T-helper 17 cell (primary cell): ENCODE measurements around the gene RALGAPB. TPM values are rescaled to one million over a fixed set of nuclear protein-coding genes. Genes with fewer than 3 reads are reported as not detected.
"Not testable (repeated sequence)": the region's sequence is repeated elsewhere in the genome, so short reads cannot be mapped to it uniquely, and the experiment has no call there.

ENCODE experiments used
- ATAC-seq: fragments of 150-1000 bp; cut with Tn5 transposase; 2 replicates; pipeline ENCODE4 v1.10.0; 2021; ENCODE audit warnings: mild to moderate bottlenecking, moderate library complexity
- DNase-seq, 3 donors: peaks; one replicate each; pipeline versions ENCODE4 v3.0.0 to v3.0.0-alpha.2; 2020 to 2021
- H3K9me3 ChIP-seq: one replicate; pipeline ENCODE4 v1.7.0; 2013; ENCODE audit warnings: low read length, mild to moderate bottlenecking; ENCODE audit not compliant: control insufficient read depth, poor library complexity, severe bottlenecking
- H3K27ac Mint-ChIP-seq: one replicate; pipeline ENCODE4 v1.8.0; 2022; ENCODE audit warnings: mild to moderate bottlenecking, moderate library complexity, mixed read lengths
- H3K27me3 Mint-ChIP-seq: one replicate; pipeline ENCODE4 v1.8.0; 2022; ENCODE audit warnings: mixed read lengths
- H3K36me3 Mint-ChIP-seq: one replicate; pipeline ENCODE4 v1.8.0; 2022; ENCODE audit warnings: low read depth, mixed read lengths
- H3K4me1 Mint-ChIP-seq: one replicate; pipeline ENCODE4 v1.8.0; 2022; ENCODE audit warnings: mild to moderate bottlenecking, mixed read lengths
- H3K4me3 Mint-ChIP-seq: one replicate; pipeline ENCODE4 v1.8.0; 2022; ENCODE audit warnings: mild to moderate bottlenecking, moderate library complexity, mixed read lengths
- total RNA-seq, 4 donors: library from RNA in 2 of 4; stranded (reverse) in 2 of 4; gene quantifications; one replicate each; pipeline ENCODE4 v1.2.3 and lab custom pipeline; 2022 to 2026

Gene RALGAPB
- total RNA-seq = 10 to 100 TPM; 42.1 to 45.2 TPM
- total RNA-seq (lab: John Stamatoyannopoulos, UW) = 111 to 140 reads per million in 2 donors

DNA sequence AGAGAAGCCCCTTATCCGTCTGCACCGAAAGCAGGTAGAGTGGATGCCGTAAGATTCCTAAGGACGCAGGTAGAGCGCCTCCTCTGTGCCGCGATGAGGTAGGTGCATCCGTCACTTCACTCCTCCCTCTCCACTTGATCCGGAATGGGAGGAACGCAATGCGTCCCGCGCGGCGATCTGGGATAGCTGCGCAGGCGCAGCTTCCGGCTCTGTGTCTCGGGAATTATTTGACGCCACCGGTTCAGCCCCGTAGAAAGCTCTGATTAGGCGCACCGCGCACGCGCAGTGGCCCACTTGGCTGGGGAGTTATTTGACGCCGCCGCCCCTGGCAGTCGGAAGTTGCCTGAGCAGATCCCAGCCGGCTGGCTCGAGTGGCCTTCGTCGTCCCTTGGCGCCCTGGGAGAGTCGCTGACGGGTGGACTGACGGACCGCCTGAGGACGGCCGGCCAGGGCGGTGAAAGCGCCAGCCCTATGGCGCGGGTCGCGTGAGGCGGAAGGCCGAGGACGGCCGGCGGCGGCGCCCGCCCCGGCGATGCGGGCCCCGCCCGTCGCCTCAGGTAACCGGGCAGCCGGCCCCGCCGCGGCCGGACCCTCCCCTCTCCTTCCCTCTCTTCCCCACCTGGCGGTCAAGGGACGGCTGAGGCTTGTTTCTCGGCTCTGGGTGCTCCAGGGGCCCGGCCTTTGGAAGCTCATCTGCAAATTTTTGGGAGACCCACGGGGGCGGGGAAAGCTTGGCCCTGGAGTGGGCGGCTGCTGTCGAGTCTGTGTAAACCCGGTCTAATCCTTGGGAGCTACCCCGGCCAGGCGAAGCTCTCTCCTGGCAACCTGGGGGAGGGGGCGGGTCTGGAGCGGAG lies at the start of gene RALGAPB:
Gene RALGAPB, plus strand, starts transcription at position 331 of the 854 bp plus-strand sequence. CDS start 15,590 bp downstream, outside the sequence.
- Mint-ChIP-seq H3K4me1 (peaks cover 40% of the 10 kb centered on the region), H3K36me3 (no peaks in the 10 kb centered on the region)

DNA sequence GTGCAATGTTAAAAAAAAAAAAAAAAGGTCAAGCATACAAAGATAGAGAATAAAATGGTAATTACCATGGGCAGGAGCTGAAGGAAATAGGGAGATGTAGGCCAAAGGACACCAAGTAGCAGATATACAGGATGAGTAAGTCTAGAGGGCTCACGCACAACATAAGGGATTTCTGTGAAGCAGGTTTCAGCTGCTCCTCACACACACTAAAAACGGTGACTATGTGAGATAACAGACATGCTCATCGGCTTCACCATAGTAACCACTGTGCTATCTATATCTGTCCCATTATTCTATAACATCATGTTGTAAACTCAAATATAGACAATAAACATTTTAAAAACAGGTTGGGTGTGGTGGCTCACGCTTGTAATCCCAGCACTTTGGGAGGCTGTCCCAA lies 49.1 kb upstream of the RALGAPB start:
- ATAC-seq (no peak), DNase-seq (no peak)
- peaks cover 14% of the 10 kb centered on the region for H3K4me1 Mint-ChIP-seq
- H3K4me3 Mint-ChIP-seq = no peak overlapping the region
- H3K9me3 ChIP-seq = no peaks in the 10 kb centered on the region
- H3K36me3 Mint-ChIP-seq = peaks cover 8% of the 10 kb centered on the region
- no peaks in the 10 kb centered on the region for H3K27me3 Mint-ChIP-seq
- no peak overlapping the region for H3K27ac Mint-ChIP-seq

More for the DNA sequence above, at the start of gene RALGAPB:
- peak within 1 kb of the TSS; percentile 95 for H3K27ac Mint-ChIP-seq
- ATAC-seq = peak; percentile 96
- H3K9me3 ChIP-seq = no peaks in the 10 kb centered on the region
- H3K27me3 Mint-ChIP-seq = no peaks in the 10 kb centered on the region
- DNase-seq = peak; percentile 98
- H3K4me3 Mint-ChIP-seq = peak within 1 kb of the TSS; percentile 92

DNA sequence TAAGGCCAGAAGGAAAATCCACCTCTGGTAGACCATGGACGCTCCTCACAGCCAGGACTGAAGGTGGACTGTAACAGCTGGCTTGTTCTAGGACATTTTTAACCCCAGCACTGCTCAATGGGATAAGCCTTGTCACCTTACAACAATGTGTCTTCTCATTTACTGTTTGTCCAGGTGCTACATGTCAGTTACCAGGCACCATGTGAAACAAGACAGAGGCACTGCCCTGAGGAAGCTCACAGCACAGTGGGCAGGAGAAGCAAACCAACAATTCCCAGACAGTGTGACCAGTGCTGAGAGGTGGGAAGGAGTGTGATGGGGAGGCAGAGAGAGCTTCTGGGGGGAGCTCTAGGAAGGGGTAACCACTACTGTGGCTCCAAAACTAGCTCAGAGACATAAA lies 48.2 kb upstream of the RALGAPB start:
- ATAC-seq (no peak), DNase-seq (no peak)
- H3K9me3 ChIP-seq = no peaks in the 10 kb centered on the region
- Mint-ChIP-seq H3K27me3 (no peaks in the 10 kb centered on the region), H3K36me3 (peaks cover 8% of the 10 kb centered on the region), H3K4me3 (no peak overlapping the region), H3K4me1 (peaks cover 18% of the 10 kb centered on the region), H3K27ac (peak overlapping the region; percentile 27)

DNA sequence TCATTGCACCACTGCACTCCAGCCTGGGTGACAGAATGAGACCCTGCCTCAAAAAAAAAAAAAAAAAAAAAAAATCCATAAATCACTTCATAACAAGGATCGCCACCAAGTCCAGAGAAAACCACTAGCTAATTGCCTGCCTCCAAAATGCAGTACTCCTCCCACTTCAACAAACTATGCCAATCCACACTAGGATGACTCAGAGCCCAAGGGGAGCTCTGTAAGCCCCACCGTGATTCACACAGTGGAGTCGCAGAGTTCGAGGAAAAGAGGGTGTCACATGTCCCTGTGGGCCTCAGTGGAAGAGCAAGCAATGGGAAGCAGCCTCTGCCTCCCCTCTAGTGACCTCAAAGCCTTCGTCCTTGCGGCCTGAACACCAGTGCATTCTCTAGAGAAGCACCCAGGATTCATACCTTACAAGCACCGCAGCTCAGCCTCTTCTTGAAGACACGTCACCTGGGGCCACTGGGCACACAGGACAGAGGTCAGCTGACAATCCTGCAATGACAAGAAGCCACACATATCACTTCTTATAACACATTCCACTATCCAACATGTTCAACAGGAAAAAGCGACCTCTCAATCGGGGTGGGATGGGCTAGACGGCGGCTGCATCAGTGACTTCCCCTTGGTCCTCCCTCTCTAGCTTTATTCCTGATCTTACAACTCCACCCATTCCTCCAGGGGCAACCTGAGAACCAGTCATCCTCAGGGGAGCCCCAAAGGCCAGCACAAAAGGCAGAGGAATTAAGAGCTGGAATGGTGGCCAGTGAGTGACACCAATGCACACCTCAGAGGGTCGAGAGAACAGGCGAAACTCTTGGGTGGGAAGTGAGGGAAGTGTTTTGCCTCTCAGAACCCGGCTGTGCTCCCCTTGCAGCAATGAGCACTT lies 46.4 kb upstream of the RALGAPB start:
- Mint-ChIP-seq H3K4me1 (peaks cover 28% of the 10 kb centered on the region), H3K36me3 (peaks cover 6% of the 10 kb centered on the region), H3K27ac (peak overlapping the region; percentile 16), H3K4me3 (no peak overlapping the region), H3K27me3 (no peaks in the 10 kb centered on the region)
- no peak for DNase-seq
- ATAC-seq = no peak
- H3K9me3 ChIP-seq = no peaks in the 10 kb centered on the region

DNA sequence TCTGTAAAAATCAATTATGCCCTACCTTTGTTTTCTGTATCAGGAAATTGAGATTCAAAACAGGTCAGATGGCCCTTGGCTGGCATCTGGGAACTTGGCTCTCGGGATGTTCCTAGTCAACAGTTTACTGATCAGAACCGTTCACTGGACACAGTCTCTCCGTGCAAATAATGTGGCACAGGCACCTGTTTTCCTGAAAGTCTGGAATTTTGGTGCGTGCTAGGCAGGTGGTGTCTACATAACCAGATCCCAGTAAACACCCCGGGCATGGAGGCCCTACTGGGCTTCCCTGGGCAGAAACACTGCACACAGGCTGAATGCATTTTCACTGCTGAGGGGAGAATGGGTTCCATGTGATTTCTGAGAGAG lies 45.0 kb upstream of the RALGAPB start:
- DNase-seq (no peak), ATAC-seq (no peak)
- H3K4me3 Mint-ChIP-seq = no peak overlapping the region
- H3K4me1 Mint-ChIP-seq = peaks cover 38% of the 10 kb centered on the region
- peak overlapping the region; percentile 16 for H3K27ac Mint-ChIP-seq
- H3K9me3 ChIP-seq = no peaks in the 10 kb centered on the region
- no peaks in the 10 kb centered on the region for H3K27me3 Mint-ChIP-seq
- peaks cover 4% of the 10 kb centered on the region for H3K36me3 Mint-ChIP-seq

DNA sequence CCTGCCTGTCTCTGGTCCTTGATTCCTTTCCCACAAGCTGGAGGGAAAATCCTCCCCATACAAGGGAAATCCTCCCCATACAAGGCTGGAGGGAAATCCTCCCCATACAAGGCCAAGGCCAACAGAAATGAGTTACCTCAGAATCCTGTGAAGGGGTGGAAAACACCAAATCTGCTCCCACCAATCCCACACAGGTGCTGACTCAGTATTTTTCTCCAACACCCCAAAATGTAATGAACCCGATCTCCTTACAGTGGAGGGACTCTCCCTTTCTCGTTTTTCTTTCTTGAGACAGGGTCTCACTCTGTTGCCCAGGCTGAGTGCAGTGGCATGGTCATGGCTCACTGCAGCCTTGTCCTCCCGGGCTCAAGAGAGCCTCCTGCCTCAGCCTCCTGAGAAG lies 43.8 kb upstream of the RALGAPB start:
- H3K27me3 Mint-ChIP-seq = no peaks in the 10 kb centered on the region

DNA sequence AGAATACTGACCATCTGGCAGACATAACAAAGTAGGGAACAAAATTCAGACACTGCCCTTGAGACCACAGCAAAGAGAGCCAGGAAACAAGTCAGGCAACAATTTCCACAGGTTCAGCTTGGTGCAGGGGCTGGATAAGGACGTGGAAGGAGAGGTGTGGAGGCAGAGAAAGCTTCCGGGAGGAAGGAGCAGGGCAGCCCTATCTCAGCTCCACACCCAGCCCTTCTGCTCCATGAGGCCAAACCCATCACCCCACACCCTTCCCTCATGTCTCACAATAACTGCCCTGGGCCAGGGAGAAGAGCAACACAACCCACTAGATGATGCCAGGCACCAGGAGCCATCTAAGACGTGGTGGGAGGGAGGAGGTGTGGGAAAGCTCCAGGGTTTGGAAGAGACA lies 43.3 kb upstream of the RALGAPB start:
- peak overlapping the region; percentile 65 for H3K27ac Mint-ChIP-seq
- H3K36me3 Mint-ChIP-seq = peaks cover 2% of the 10 kb centered on the region
- H3K27me3 Mint-ChIP-seq = no peaks in the 10 kb centered on the region
- H3K4me3 Mint-ChIP-seq = no peak overlapping the region
- peaks cover 38% of the 10 kb centered on the region for H3K4me1 Mint-ChIP-seq
- ATAC-seq (no peak), DNase-seq (no peak)
- no peaks in the 10 kb centered on the region for H3K9me3 ChIP-seq

More for the DNA sequence above, 43.8 kb upstream of the RALGAPB start:
- DNase-seq = no peak
- ATAC-seq = no peak
- Mint-ChIP-seq H3K36me3 (peaks cover 2% of the 10 kb centered on the region), H3K4me1 (peaks cover 38% of the 10 kb centered on the region), H3K27ac (peak overlapping the region; percentile 65), H3K4me3 (no peak overlapping the region)
- H3K9me3 ChIP-seq = no peaks in the 10 kb centered on the region

DNA sequence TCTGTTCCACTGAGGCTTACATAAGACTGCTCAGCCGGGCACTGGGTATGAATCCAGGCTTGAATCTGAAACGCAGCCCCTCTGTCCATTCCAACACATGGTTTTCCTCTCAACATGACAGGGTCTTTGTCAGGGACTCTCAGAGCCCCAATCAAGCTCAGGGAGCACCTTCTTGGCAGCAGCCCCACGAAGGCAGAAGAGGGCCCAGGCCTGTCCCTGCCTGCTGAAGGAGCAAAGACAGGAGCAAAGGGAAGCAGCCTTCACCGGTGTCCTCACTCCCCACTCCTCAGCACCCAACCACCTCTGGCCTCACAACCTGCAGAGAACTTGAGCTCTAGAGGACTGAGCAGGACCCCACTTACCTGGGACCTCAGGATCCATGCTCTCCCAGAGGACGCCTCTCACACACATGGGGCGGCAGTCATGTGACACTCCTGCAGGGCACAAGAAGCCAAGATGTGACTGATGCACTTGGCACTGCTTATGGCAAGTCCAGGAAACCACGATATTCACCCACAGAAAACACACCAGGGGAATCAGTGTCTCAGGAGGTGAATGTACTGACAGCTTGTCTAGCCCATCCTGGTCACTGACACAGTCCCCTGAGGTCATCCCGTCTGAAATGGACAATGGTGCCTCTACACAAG lies 41.8 kb upstream of the RALGAPB start:
- no peaks in the 10 kb centered on the region for H3K9me3 ChIP-seq
- H3K4me1 Mint-ChIP-seq = peaks cover 41% of the 10 kb centered on the region
- DNase-seq (no peak), ATAC-seq (no peak)
- peaks cover 2% of the 10 kb centered on the region for H3K36me3 Mint-ChIP-seq
- no peak overlapping the region for H3K4me3 Mint-ChIP-seq
- H3K27me3 Mint-ChIP-seq = no peaks in the 10 kb centered on the region
- peak overlapping the region; percentile 77 for H3K27ac Mint-ChIP-seq

DNA sequence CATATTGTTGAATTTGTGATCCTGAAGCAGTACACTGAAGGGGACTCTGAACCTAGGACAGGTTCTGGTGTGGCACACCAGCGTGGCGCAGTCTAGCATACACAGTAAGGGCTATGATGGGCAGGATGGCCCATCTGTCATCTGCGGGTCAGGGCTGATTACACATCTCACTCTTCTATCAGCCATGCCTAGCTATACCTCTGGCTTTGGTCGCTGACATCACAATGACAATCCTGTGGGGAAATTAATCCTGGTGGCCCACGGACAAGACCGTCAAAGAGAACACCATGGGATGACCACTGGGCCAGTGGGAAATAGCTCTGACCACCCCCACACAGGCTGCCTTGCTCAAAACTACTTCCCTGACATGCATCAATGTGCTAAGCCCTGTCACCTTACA lies 40.4 kb upstream of the RALGAPB start:
- no peak for DNase-seq
- Mint-ChIP-seq H3K36me3 (peaks cover 5% of the 10 kb centered on the region), H3K4me1 (peaks cover 35% of the 10 kb centered on the region), H3K4me3 (peak overlapping the region; percentile 15), H3K27me3 (no peaks in the 10 kb centered on the region), H3K27ac (peak overlapping the region; percentile 77)
- no peak for ATAC-seq
- H3K9me3 ChIP-seq = no peaks in the 10 kb centered on the region

DNA sequence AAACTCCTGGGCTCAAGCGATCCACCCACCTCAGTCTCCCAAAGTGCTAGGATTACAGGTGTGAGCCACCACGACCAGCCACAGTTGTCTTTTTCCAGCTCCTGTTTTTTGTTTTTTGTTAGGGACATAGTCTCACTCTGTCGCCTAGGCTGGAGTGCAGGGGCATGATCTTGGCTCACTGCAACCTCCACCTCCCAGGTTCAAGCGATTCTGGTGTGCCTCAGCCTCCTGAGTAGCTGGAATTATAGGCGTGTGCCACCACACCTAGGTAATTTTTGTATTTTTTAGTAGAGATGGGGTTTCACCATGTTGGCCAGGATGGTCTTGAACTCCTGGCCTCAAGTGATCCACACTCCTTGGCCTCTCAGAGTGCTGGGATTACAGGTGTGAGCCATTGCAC lies 39.8 kb upstream of the RALGAPB start:
- not testable (repeated sequence) for H3K36me3 Mint-ChIP-seq, ATAC-seq, H3K9me3 ChIP-seq, H3K27me3 Mint-ChIP-seq, DNase-seq
- peaks cover 35% of the 10 kb centered on the region for H3K4me1 Mint-ChIP-seq
- H3K27ac Mint-ChIP-seq = peak overlapping the region; percentile 77
- H3K4me3 Mint-ChIP-seq = peak overlapping the region; percentile 15

DNA sequence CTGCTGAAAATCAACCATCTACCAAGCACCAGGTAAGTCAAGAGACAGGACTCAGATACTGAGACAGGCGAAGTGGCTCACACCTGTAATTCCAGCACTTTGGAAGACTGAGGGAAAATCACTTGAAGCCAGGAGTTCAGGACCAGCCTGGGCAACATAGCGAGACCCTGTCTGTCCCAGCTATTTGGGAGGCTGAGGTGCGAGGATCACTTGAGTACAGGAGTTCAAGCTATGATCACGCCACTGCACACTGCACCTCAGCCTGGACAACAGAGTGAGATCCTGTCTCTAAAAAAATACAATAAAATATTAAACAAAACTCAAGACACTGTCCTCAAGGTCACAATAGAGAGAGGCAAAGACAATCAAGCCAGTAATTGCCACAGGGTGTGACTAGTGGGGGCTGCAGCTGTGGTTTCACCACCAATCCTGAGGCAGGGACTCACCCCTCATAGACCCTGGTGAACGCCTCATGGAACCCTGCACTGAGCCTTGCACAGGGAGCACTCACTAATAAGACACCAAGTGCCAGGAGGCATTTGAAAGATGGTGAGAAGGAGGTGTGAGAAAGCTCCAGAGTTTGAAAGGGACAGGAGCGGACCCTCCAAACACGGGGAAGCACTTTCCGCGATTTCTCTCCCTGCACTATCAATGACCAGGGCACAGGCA lies 39.2 kb upstream of the RALGAPB start:
- DNase-seq = no peak
- H3K4me1 Mint-ChIP-seq = peaks cover 35% of the 10 kb centered on the region
- H3K4me3 Mint-ChIP-seq = peak overlapping the region; percentile 91
- peaks cover 6% of the 10 kb centered on the region for H3K27me3 Mint-ChIP-seq
- peak overlapping the region; percentile 94 for H3K27ac Mint-ChIP-seq
- no peak for ATAC-seq
- H3K36me3 Mint-ChIP-seq = peaks cover 5% of the 10 kb centered on the region
- H3K9me3 ChIP-seq = no peaks in the 10 kb centered on the region

DNA sequence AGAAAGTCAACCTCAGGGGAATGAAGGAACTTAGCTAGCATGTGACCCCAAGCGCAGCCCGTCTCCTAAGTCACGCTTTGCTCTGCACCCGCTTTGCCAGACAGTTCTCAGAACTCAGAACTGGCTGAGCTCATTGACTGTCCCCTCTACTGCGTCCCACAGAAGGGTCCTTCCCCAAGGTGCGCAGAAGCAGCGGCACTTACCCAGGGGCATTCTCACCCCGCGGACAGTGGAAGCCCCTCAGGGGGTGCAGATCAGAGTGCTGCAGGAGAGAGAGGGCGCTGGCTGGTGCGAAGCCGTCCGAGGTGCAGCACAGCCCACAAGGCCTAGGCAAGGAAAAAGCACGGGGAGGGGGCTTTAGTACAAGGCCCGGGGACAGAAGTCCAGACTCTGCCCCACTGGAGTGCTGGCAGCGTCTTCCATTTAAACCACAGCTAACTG lies 38.3 kb upstream of the RALGAPB start:
- DNase-seq = peak in 1 of 3 donors; percentile 8
- ATAC-seq = peak; percentile 35
- Mint-ChIP-seq H3K4me1 (peaks cover 31% of the 10 kb centered on the region), H3K27me3 (peaks cover 15% of the 10 kb centered on the region), H3K27ac (peak overlapping the region; percentile 94), H3K4me3 (peak overlapping the region; percentile 91), H3K36me3 (peaks cover 5% of the 10 kb centered on the region)
- no peaks in the 10 kb centered on the region for H3K9me3 ChIP-seq
